Embryonic facial prominence (tissue), 1 donor: ENCODE data around the gene CEP135.
"Not testable (repeated sequence)": the region's sequence is repeated elsewhere in the genome, so short reads cannot be mapped to it uniquely, and the experiment has no call there.

ENCODE experiments used
- DNase-seq: peaks from one replicate; pipeline ENCODE4 v3.0.0-alpha.2; 2016; ENCODE audit errors: extremely low spot score

Gene CEP135

DNA sequence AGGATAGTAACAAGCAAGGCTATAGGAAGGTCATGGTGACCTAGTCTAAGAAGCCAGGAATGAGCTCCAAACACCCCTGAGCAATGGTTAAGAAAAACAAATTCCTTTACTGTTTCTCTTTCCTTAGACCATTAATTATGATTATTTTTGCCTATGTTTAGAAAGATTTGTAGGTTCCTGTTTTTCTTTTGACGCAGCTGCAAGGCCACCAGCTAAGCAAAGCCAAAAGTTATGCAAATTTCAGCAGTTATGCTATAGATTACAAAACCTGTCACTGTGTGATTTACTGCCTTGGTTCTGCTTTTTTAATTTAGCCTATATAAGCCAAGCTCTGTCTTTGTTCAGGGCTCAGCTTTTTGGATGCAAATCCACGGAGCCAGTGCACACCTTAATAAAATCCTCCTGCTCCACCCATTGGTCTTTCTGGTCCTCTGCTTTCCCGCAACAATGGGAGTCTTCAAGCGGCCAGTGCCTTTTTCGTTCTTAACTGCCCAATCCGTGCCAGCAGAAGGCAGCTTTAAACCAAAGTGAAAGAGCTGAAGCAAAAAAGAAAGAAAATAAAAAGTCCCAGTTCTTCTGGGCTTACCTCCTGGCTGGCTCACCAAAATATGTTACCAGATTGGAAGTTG is 1.4 kb upstream of the CEP135 start:
- DNase-seq = no peak

DNA sequence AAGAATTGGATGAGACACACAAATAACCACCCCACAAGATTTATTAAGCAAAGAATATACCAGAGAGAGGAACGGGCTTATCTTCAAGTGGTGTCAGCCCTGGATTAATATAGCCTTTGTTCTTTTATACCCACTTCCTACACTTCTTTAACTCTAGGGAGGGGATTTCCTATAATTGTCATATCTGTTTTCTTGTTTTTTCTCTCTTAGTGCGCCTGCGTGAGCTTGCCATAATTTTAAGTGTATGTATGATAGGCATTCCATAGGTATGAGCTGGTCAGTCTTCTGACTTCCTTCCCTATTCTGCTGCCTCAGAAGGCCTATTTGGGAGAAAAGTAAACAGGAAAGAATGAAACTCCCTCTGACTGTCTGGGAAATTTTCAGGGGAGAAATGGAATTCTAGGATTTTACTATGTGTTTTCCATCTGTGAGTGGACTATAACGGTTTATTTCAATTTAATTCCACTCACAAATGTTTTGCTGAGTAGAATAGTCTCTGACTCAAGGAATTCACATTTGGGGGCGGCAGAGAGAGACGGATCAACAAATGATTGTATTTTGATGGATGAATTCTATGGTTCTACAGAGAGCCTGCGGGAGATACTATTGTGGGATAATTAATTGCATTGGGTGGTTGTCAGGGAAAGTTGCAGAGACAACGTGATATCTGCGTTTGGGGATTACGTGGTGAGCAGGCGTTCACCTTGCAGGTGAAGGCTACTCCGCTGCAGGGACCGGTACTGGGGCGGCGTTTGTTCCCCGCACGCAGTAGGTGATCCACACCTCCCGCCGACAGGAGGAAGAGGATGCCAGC is 626 bp upstream of the CEP135 start:
- no peak for DNase-seq

- no peak for DNase-seq
Measured at GRCh38 chr4:55949482-55949802, 697 bp downstream of the CEP135 start.

- DNase-seq = no peak
Measured at GRCh38 chr4:55951191-55951922, 2.6 kb downstream of the CEP135 start.

DNA sequence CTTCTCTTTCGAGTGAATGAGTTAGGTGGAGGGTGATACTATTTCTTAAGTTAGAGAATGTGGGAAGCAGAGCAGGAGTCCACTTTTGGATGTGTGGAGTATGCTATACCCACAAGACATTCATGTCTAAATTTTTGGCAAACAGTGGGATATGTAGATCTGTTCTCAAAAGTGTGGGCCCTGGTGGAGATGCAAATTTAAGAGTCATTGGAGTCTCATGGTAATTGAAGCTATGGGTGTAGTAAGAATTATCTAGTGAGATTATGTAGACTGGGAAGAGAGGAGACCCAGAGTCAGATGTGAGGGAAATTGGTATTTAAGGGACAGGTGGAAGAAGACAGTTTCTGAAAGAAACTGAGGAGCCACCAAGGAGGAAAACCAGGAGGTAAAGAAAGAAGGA is 7.0 kb downstream of the CEP135 start:
- DNase-seq = no peak

DNA sequence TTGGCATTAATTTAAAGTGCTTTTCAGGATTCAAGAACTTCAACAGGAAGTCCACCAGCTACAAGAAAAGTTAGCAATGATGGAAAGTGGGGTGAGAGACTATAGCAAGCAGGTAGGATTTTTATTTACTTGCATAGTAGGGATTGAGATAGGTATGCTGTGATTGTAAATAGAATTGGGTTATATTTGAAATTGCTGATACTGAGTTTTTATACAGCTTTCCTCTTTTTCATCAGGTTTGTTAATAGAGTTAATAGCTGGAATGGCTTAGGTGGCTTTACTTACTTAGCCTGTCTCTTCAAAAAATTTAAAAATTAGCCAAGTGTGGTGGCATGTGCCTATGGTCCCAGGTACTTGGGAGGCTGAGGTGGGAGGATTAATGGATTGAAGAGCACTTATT is 10.9 kb downstream of the CEP135 start:
- DNase-seq = no peak

- no peak for DNase-seq
Measured at GRCh38 chr4:55964046-55964445, 15.3 kb downstream of the CEP135 start.

GRCh38 chr4:55965585-55965984 is 16.8 kb downstream of the CEP135 start:
- DNase-seq = no peak

DNA sequence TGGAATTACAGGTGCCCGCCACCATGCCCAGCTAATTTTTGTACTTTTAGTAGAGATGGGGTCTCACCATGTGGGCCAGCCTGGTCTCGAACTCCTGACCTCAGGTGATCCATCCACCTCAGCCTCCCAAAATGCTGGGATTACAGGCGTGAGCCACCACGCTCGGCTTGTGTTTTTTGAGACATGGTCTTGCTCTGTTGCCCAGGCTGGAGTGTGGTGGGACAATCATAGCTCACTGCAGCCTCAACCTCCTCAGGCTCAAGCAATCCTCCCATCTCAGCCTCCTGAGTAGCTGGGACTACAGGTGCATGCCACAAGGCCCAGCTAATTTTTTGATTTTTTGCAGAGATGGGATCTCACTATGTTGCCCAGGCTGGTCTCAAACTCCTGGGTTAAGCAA is 17.6 kb downstream of the CEP135 start:
- not testable (repeated sequence) for DNase-seq

GRCh38 chr4:55967376-55967775 is 18.6 kb downstream of the CEP135 start:
- DNase-seq = no peak

DNA sequence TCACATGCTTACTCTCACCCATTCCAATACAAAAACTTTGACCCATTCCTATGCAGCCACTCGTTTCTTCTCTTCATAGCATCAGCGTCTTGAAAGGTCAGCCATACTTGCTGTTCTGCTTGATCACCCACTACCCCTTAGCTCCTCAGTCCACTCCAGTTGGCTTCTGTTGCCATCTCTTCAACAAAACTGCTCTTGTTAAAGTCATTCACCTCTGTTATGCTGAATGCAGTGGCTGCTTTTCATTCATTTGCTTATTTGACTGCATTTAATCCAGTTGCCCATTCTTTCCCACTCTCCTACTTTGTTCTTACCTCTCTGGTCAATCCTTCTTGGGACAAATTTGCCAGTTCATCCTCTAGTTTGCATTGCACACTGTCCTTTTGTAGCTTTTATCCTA is 24.9 kb downstream of the CEP135 start:
- DNase-seq = no peak

- DNase-seq = no peak
Measured at GRCh38 chr4:55977811-55978210, 29.1 kb downstream of the CEP135 start.

DNA sequence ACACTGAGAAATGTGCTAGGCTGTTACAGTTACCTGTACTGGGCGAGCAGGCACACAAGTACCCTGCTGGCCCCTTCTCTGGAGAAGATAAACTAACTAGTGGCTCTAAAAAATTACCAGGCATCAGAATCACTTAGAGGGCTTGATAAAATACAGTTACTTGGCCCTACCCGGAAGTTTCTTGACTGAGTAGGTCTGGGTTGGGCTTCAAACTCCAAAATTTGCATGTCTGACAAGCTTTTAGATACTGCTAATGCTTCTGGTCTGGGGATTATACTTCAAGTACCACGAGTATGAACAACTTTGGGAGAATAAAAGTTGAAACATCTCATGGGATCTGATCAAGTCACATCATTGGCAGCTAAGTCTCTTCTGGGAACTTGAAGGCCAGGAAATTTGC is 30.8 kb downstream of the CEP135 start:
- no peak for DNase-seq

DNA sequence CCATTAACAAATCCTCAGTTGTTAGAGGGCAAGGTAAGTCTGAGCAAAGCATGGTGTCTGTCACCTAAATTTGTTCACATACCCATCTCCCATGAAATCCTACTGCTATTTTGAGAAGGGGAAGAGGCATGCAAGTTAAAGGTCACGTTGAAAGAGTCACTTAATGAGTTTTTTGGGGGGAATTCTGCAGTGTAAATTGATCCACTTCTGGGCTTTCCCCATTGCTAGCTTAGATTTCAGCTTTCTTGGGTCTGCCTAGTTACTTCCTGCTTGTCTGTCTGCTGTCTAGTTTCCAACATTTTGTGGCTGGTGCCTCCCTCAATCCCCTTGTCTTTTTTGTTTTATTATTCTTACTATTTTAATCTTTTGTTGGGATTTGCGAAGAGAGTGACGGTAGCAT is 32.0 kb downstream of the CEP135 start:
- DNase-seq = no peak

GRCh38 chr4:55982976-55983375 is 34.2 kb downstream of the CEP135 start:
- DNase-seq = no peak

- no peak for DNase-seq
Measured at GRCh38 chr4:55989766-55990165, 41.0 kb downstream of the CEP135 start.

- DNase-seq = no peak
Measured at GRCh38 chr4:55993994-55994663, 45.4 kb downstream of the CEP135 start.

DNA sequence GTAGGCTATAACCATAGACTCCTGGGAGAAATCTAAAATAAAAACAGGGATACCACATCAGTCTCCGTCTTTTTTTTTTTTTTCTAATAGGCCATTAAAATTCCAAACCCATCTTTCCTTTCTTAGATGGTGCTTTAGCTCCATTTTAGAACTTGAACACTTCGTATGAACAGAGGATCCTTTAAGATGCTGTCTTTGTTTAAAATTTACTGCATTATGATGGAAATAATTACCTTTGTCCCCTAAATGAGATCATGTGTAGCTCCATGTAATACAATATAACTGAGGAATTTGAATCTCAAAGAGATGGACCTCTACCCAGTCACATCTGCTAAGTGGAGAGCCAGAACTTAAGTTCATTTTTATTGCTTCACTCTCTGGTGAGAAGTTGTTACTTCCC is 47.9 kb downstream of the CEP135 start:
- no peak for DNase-seq

- no peak for DNase-seq
Measured at GRCh38 chr4:56003606-56004005, 54.9 kb downstream of the CEP135 start.

GRCh38 chr4:56004235-56004634 is 55.5 kb downstream of the CEP135 start:
- no peak for DNase-seq

GRCh38 chr4:56007154-56007553 is 58.4 kb downstream of the CEP135 start:
- no peak for DNase-seq

- DNase-seq = no peak
Measured at GRCh38 chr4:56008206-56008605, 59.5 kb downstream of the CEP135 start.
